Fibroblast of skin of right quadriceps (primary cell): ENCODE results near the gene CCDC117.
"Not testable (repeated sequence)": the region's sequence is repeated elsewhere in the genome, so short reads cannot be mapped to it uniquely, and the experiment has no call there.

Source experiments
- DNase-seq: peaks from one replicate; pipeline ENCODE4 v3.0.0-alpha.2; 2013

CCDC117 gene

DNA sequence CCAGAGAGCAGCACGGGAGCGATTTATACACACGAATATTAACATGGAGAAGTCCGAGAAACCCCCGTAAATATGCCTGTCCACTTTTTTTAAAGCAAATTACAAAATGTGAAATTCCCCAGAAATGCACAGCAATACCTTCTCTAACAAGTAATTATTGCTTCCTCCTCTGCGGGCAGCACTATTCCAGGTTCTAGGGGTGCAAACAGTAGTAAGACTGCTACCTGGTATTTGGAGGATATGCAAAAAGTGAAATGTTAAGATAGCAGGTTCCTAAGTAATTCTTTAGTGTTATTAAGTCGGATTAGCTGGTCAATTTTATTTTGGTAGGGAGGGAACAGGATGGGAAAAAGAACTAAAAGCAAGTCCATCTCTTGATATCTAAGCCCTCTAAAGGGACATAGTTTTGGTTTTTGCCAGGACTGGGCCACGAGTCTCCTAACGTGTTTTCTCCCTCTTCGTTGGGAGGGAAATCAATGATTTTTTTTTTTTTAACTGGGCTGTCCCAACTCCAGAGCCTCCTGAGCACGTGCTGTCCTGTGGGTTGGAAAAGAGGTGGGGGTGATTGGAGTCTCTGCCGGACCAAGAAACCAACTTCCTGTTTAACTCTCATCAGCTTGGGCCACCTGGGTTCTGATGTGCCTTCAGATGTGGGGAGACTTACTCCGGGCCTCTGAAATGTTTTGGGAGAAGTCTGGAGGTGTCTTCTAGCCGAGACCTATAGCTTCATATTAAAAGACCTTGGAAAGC, 29.5 kb downstream of the CCDC117 start:
- DNase-seq = no peak

DNA sequence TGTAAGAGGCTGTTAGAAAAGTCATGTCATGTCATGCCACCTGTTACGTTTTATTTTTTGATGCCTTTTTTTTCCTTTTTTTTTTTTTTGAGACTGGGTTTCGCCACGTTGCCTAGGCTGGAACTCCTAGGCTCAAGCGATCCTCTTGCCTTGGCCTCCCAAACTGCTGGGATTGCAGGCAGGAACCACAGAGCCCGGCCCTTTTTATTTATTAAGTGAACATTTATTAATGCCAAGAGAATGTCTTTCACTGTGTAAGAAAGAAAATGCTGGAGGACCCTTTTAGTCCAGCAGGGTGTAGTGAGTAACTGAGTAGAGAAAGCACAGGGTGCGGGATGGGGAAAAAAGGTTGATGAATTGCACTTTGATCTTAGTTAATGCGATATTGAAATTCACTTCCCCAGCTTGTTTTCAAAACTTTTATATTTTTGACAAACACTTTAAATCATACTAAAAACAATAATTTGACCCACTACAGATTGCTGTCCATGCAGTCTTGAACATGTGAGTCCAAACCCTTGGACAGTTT, 30.2 kb downstream of the CCDC117 start:
- no peak for DNase-seq

DNA sequence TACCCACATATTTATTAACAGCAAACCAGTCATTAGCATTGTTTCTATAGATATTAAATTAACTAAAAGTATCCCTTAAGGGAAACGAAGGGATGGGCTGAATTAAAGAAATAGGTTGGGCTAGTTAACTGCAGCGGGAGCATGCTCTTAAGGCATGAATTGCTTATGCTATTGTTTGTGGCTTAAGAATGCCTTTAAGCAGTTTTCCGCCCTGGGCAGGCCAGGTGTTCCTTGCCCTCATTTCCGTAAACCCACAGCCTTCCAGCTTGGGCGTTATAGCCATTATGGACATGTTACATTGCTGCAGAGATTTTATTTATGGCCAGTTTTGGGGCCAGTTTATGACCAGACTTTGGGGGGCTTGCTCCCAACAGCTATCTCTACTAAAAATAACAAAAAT, 32.9 kb downstream of the CCDC117 start:
- DNase-seq = not testable (repeated sequence)

DNA sequence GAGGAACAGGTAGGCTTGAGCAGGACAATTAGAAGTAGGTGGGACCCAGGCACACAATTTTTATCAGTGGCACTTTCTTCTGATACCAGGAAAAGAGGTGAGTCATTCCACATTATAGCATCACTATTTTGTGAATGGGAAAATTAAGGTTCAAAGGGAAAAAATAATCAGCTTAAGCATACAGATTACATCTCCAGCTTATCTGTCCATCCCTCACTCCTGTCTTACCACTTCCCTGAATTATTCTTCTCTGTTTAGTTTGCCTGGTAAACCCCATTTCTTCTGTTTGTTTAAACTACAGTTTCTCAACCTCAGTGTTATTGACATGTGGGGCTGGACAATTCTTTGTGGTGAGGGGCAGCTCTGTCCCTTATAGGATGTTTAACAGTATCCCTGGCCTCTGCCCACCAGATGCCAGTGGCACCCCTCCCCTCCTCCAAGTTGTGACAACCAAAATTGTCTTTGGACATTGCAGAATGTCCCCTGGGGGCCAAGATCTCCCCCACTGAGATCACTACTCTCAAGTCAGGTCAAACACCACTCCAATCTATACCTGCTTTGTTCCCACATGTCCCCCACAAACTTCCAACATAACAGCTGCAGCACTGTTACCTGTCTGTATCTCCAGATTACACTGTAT, 36.3 kb downstream of the CCDC117 start:
- DNase-seq = no peak

DNA sequence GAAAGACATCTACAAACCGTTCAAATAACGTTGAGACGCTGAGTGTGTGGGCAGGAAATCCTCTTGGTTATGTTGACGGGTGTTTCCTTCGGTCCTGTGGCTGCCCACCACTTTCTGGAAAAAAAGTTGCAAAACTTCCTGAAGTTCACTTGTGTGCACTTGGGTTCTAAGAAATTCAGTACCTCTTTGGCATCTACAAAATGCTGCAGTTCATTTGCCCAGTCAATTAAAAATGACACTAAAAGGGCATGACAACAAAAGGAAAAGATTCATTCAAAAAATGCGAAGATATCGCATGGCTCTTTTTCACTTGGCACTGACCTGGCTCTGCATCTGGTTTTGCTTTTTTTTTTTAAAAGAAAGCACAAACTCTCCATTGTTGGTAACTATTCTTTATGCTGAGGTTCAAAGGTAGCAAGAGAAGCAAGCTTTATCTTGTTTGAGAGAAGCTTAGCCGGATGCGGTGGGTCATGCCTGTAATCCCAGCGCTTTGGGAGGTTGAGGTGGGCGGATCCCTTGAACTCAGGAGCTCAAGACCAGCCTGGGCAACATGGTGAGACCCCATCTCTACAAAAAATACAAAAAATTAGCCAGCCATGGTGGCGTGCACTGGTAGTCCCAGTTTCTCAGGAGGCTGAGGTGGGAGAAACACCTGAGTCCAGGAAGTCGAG, 38.5 kb downstream of the CCDC117 start:
- no peak for DNase-seq

DNA sequence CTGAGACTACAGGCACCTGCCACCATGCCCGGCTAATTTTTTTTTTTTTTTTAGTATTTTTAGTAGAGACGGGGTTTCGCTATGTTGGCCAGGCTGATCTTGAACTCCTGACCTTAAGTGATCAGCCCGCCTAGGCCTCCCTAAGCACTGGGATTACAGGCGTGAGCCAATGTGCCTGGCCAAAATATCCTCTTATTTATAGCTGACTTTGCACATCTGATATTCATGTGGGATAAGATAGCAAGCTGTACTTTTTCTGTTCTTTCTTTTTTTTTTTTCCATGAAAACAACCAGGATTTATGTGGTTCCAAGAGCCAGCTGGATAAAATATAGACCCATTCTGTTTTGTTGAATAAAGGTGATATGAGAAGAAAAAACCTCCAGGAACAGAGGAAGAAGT, 40.0 kb downstream of the CCDC117 start:
- DNase-seq = no peak

DNA sequence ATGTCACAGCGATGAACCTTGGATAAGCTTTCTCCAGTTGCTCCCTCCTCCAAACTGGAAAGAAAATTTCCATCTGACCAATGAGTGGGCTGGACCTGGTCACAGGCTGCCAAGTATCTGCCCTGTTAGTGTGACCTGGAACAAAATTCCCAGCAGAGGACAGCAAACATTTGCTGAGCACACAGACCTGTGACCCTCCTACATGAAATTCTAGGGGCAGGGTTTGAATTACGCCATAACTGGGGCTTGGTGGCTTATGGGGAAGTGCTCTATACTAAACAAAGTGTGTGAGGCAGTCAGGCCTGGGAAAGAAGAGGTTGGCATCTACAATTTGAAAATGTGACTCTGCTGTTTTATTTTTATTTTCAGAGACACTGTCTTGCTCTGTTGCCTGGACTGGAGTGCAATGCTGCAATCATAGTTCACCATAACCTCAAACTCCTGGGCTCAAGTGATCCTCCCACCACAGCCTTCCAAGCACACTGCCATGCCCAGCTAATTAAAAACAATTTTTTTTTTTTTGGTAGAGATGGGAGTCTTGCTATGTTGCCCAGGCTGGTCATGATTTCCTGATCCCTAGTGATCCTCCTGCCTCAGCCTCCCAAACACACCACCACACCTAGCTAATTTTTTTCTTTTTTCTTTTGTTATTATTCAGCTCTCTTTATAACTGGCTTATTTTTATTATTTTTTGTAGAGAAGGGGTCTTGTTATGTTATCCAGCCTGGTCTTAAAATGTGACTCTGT, 41.5 kb downstream of the CCDC117 start:
- no peak for DNase-seq

DNA sequence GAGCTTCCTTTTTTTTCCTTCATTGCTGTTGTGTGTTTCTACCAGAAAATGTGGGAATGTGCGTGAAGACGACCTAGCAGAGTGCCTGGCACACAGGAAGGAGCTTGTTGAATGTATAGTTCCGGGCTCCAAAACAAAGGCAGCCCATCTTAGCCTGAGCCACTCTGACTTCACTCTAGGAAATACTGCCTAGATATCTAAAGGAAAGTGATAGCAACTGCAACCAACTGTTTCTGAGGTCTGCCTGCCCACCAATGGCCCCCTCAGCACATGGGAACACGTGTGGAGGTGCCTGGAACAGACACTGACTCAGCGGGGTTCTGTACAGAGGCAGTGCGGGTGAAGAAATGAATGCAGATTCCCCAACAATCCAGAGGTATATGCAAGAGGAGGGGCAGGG, 42.6 kb downstream of the CCDC117 start:
- DNase-seq = no peak

DNA sequence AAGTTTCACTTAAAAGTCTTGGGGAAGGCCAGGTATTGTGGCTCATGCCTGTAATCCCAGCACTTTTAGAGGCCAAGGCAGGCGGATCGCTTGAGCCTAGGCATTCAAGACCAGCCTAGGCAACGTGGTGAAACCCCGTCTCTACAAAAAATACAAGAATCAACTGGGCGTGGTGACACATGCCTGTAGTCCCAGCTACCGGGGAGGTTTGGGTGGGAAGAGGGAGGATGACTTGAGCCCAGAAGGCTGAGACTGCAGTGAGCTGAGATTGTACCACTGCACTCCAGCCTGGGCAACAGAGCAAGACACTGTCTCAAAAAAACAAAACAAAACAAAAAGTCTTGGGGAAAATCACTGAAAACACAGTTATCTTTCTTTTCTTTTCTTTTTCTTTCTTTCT, 43.2 kb downstream of the CCDC117 start:
- no peak for DNase-seq

DNA sequence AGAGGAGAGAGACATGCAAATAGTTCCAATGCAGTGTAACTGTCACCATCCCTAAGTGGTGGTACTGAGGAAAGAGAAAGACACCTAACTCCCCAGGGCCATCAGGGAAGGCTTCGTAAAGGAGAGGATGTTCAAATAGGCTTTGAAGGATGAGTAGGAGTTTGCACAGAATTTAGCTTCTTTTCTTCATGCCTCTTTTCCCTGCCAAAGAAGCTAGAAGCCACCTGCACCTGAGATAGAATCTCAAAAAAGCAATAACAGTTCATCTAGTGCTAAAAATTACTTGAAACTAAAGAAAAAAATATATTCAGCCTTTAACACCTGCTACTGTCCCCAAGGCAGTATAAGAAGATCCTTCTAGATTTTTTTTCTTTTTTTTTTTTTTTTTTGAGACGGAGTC, 44.6 kb downstream of the CCDC117 start:
- DNase-seq = no peak

DNA sequence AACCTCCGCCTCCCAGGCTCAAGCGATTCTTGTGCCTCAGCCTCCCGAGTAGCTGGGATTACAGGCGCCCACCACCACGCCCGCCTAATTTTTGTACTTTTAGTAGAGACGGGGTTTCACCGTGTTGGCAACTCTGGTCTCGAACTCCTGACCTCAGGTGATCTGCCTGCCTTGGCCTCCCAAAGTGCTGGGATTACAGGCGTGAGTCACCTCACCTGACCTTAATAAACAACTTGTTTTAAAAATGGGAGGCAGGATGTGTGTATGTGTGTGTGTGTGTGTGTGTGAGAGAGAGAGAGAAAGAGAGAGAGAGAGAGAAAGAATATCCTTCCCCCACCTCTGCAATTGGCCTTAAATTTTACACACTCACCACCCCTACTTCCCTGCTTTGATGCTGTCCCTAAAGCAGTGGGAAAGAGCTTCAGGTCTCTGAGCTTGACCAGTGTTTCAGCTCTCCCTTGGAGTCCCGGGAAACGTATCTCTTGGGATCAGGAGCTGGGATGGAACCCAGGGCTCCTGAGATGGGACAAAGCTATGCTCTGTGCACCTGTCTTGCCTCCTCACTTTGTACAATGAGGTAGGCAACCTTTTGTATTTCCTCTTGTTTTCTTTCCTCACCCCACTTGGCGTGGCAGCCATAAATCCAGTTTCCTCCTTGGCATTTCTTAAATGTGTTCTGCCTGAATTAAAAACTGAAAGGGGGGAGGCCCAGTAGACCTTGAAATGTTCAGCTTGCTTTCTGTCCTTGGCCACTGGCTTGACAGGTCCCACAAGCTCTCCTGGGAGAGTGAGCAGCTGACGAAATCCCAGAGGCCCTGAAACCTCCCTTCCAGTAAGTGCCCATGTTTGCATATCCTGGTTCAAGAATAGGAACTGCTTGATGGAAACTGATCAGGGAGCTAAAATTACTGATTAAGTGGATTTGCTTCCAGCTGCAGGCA, 45.7 kb downstream of the CCDC117 start:
- DNase-seq = no peak

DNA sequence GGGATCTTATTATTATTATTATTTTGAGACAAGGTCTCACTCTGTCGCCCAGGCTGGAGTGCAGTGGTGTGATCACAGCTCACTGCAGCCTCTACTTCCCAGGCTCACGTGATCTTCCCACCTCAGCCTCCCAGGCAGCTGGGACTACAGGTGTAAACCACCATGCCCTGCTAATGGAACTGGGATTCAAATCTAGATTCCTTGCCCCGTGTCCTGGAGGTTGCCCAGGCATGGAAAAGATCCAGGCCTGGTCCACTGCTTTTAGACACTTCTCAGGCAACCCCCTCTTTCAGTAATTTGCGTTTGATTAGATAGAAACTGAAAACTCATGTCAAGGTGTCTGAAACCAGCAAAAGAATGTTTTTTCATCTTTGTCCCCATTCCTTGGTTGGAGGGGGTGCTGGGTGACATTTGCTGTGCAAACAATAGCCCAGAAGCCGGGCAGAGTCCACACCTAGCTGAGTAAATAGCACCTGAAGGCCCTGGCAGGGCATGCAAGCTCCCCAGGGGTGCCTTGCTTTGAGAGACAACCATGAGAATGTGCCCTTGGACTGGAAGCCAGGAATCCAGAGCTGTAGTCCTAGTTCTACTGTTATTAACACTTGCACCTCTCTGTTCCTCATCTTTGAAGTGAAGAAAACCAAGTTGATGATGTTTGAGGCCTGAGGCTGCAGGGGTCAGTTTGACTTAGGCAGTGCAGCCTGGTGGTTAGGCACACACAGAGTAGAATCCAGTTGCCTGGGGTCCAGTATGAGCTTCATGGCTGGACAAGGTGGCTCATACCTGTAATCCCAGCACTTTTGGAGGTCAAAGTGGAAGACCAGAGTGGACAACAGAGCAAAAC, 47.0 kb downstream of the CCDC117 start:
- no peak for DNase-seq

DNA sequence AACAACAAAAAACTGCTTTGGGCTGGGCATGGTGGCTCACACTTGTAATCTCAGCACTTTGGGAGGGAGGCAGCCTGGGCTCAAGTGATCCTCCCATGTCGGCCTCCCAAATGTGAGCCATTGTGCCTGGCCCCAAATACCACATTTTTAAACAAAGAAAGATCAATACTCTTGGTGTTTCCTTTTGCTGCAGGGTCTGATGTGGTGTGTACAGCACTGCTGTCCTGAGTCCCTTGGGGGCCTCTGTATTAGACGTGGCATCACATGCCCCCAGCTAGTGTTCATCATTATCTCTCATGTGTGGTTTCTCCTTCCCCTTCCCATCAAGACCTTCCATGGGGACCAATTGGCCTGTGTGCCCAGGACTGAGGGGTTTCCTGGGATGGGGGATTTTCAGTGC, 48.4 kb downstream of the CCDC117 start:
- DNase-seq = no peak

DNA sequence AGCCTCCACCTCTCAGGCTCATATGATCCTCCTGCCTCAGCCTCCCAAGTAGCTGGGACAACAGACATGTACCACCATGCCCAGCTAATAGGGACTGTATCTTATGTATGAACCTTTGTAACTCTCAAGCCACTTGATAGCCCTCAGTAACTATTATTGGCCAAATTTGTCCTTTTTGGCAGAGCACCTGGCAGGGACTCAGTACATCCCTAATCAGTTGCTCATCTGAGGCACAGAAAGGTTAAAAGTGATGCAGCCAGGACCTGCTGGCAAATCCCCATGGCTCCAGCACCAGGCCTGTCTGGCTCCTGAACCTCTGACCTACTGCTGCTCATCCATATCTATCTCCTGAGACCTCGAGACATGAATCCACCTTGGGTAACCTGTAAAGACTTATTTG, 49.0 kb downstream of the CCDC117 start:
- DNase-seq = no peak

DNA sequence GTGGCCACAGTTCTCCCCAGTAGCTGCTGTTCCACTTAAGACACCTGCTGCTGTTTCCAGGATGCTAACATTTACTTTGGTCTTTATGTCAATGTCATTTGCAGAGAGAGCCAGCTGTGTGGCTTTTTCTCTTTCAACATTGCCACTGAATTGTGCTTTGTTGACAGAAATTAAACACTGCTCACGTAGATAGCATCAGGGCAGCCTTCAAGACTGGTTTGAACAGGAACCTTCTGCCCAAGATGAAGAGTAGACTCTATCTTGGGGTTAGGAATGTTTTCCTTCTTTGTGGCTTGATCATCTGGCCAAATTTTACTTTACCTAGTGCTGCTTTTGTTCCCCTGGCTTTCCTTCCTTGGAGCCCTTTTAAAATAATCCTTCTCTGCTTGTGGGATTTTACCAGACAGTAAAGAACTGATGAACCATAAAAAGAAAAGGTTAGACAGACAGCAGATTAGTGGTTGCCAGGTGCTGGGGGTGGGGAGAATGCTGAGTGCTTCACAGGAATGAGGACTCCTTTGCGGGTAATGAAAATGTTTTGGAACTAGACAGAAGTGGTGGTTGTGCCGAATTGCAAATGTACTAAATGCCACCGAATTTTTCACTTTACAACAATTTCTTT, 50.5 kb downstream of the CCDC117 start:
- DNase-seq = no peak

DNA sequence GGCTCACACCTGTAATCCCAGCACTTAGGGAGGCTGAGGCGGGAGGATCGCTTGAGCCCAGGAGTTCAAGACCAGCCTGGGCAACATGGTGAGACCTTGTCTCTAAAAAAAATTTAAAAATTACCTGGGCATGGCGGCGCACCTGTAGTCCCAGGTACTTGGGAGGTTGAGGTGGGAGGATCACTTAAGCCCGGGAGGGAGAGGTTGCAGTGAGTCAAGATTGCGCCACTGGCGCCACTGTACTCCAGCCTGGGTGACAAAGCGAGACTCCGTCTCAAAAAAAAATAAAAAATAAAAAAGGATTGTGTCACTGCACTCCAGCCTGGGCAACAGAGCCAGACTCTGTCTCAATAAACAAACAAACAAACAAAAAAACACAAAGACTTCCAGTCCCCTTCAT, 52.0 kb downstream of the CCDC117 start:
- not testable (repeated sequence) for DNase-seq

DNA sequence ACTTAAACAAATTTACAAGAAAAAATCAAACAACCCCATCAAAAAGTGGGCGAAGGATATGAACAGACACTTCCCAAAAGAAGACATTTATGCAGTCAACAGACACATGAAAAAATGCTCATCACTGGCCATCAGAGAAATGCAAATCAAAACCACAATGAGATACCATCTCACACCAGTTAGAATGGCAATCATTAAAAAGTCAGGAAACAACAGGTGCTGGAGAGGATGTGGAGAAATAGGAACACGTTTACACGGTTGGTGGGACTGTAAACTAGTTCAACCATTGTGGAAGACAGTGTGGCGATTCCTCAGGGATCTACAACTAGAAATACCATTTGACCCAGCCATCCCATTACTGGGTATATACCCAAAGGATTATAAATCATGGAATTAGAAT, 53.9 kb downstream of the CCDC117 start:
- not testable (repeated sequence) for DNase-seq

DNA sequence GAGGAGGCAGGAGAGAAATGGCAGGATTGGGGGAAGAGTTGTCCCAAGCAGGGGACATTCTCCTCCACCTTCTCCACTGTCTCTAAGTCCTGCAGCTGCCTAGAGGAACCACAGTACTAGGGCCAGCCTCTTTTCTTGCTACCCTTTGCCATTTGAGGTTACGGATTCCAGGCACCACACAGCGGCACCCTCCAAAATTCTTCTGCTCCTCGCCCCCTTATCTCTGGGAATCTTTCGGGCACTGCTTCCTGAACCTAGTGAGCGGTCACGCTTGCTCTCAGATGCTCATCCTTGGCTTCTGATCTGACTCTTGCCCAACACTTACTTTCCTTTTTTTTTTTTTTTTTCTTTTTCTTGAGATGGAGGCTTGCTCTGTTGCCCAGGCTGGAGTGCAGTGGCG, 54.4 kb downstream of the CCDC117 start:
- no peak for DNase-seq

DNA sequence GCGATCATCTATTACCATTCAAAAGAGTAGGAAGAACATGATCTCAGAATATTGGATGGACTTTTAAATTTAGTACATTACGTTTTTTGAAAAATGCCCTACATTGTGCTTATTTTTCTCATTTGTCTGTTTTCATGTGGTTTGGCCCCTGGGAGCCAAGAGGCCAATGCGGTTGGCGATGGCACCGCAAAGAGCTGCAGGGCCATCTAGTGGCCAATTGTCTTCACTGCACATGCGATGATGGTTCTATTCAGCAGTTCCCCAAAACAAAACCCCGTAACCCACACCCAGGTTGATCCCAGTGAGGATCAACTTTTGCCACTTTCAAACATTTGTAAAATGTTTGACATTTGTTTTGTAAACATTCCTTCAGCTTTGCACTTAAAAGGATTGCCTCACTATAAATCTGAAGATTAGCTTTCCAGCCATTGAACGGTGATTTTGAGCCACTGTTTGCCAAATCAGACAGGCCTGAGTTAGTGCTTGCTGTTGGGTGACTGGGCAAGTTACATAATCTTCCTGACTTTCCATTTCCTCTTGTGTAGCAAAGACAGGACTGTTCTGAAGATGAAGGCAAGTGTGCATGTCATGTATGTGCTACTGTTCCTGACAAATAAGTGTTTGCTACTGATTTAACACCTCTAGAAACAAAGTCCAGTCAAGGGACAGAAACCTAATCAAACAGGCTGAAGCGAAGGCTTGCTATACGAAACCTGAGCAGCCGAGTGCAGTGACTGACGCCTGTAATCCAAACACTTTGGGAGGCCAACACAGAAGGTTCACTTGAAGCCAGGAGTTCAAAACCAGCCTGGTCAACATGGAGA, 57.1 kb downstream of the CCDC117 start:
- DNase-seq = peak; percentile 63

DNA sequence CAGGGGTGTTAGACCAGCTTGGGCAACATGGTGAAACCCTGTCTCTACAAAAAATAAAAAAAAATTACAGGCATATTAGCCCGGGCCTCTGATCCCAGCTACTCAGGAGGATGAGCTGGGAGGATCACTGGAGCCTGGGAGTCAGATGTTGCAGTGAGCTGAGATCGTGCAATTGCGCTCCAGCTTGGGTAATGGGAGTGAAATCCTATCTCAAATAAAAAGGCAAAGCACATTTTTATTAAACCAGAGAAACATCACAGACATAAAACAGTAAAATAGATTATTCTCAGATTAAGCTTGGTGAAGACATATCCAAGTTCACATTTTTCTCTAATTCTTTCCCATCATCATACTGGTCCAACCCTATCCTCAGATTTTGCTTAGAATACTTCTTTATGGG, 57.9 kb downstream of the CCDC117 start:
- DNase-seq = no peak
